Heart left ventricle (tissue), 13 donors: ENCODE data around the gene NSD1.

Experiments used
- POLR2A ChIP-seq, 2 donors: fragments of 450-650 bp; IDR thresholded peaks; one replicate each; pipeline ENCODE4 v1.6.1; 2017; ENCODE audit warnings: antibody characterized with exemption in 2 of 2, mild to moderate bottlenecking in 2 of 2, moderate library complexity in 2 of 2
- TF ChIP-seq, protein P1 (sequence below), 12 donors: fragments of 200-600 bp; sonication (generic) in 4 of 12; IDR thresholded peaks; one replicate each; pipeline versions ENCODE4 v1.5.0 to v1.8.0; 2018 to 2022; ENCODE audit warnings: antibody characterized with exemption in 12 of 12, mild to moderate bottlenecking in 5 of 12
- donor health status: ischemic (EF 13 %, LVEDD 7.1; RV severe dilation, severe dysfunction).
- donor health status: DM: no; HTN: yes; CAD: no.
- donor health status: DM: no; HTN: no; CAD: no.
- donor health status: ischemic (EF 25% LVEDD 6.9; RV normal size, moderate dysfunction).
- donor health status: ischemic (EF 25% LVEDD 5.7; RV mildly dilated, moderate dysfunction).
- donor health status: ischemic (EF 35%, LVEDD 5.7; RV mildly dilated, moderate dysfunction).
- donor health status: nonischemic (EF 11% LVEDD 7.7; RV severe dilation, severe dysfunction).
- donor health status: DM: yes; HTN: yes; CAD: no.
- donor health status: PGD.
- donor health status: ischemic (EF 29% LVEDD 5.4; RV normal size, mild dysfunction).
- donor health status: nonischemic (EF 23%, LVEDD 6.1; RV moderate dilation, normal function).

DNA sequence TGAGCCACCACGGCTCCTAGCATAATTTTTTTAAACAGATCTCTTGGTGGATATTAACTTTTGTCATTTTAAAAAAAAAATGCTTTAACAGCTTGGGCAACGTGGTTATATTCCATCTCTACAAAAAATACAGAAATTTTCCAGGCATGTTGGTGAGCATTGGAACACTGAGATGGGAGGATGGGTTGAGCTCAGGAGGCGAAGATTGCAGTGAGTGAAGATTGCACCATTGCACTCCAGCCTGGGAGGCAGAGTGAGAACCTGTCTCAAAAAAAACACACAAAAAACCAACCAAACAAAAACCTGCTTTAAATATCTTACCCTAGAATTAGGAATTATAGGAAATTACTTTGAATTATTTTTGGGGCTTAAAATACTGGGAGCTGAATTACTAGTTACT lies 55.2 kb downstream of the NSD1 start:
- TF ChIP-seq, protein P1, sequence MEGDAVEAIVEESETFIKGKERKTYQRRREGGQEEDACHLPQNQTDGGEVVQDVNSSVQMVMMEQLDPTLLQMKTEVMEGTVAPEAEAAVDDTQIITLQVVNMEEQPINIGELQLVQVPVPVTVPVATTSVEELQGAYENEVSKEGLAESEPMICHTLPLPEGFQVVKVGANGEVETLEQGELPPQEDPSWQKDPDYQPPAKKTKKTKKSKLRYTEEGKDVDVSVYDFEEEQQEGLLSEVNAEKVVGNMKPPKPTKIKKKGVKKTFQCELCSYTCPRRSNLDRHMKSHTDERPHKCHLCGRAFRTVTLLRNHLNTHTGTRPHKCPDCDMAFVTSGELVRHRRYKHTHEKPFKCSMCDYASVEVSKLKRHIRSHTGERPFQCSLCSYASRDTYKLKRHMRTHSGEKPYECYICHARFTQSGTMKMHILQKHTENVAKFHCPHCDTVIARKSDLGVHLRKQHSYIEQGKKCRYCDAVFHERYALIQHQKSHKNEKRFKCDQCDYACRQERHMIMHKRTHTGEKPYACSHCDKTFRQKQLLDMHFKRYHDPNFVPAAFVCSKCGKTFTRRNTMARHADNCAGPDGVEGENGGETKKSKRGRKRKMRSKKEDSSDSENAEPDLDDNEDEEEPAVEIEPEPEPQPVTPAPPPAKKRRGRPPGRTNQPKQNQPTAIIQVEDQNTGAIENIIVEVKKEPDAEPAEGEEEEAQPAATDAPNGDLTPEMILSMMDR (IDR thresholded peaks at IDR 0.05), result no peak
- TF ChIP-seq POLR2A (IDR thresholded peaks at IDR 0.05), result no peak
